Gastrocnemius medialis (tissue), 4 donors: ENCODE measurements around the gene AGK. TPM values are rescaled to one million over a fixed set of nuclear protein-coding genes. Genes with fewer than 3 reads are reported as not detected.

Source experiments
- ATAC-seq, 2 donors: fragments of 150-250 bp; one replicate each; pipeline ENCODE4 v1.9.1; 2016
- DNase-seq, 2 donors: peaks; one replicate each; pipeline ENCODE4 v3.0.0-alpha.2; 2019
- H3K27ac ChIP-seq, 4 donors: fragments of 200-600 bp; sonication (generic); 1 replicate in 1 of 4; 2 replicates in 3 of 4; pipeline ENCODE4 v1.5.1; 2016 to 2018; ENCODE audit warnings: mild to moderate bottlenecking in 2 of 4, moderate library complexity in 1 of 4
- H3K27me3 ChIP-seq, 3 donors: fragments of 200-600 bp; sonication (generic) in 2 of 3; 1 replicate in 1 of 3; 2 replicates in 2 of 3; pipeline versions ENCODE4 v1.5.1 to v1.6.0; 2016 to 2019; ENCODE audit warnings: mild to moderate bottlenecking in 1 of 3, moderate library complexity in 1 of 3
- H3K36me3 ChIP-seq, 2 donors: fragments of 200-600 bp; sonication (generic) in 1 of 2; one replicate each; pipeline ENCODE4 v1.5.1; 2017 to 2018
- H3K4me1 ChIP-seq, 2 donors: fragments of 200-600 bp; sonication (generic) in 1 of 2; one replicate each; pipeline ENCODE4 v1.5.1; 2016 to 2017; ENCODE audit warnings: mild to moderate bottlenecking in 2 of 2
- H3K4me3 ChIP-seq, 4 donors: fragments of 200-600 bp; sonication (generic) in 3 of 4; 1 replicate in 1 of 4; 2 replicates in 3 of 4; pipeline ENCODE4 v1.5.1; 2016 to 2019; ENCODE audit warnings: mild to moderate bottlenecking in 2 of 4
- H3K9me3 ChIP-seq, 3 donors: fragments of 200-600 bp; sonication (generic) in 2 of 3; 1 replicate in 1 of 3; 2 replicates in 2 of 3; pipeline ENCODE4 v1.5.1; 2016 to 2019
- POLR2A ChIP-seq, 2 donors: fragments of 450-650 bp; IDR thresholded peaks; one replicate each; pipeline ENCODE4 v1.6.1; 2017; ENCODE audit warnings: antibody characterized with exemption in 2 of 2, mild to moderate bottlenecking in 2 of 2, moderate library complexity in 2 of 2
- in situ Hi-C, 4 donors: fragments of 200-750 bp; cut with MboI; loops; one replicate each; pipeline versions ENCODE4 v1.15.0 to v1.8.0; 2017; ENCODE audit warnings: low sequenced_read_pairs in 4 of 4
- intact Hi-C: fragments of 100-400 bp; cut with DNase I; formaldehyde crosslinking; loops from one replicate; pipeline ENCODE4 v1.15.1; 2023; ENCODE audit warnings: low total_unique reads
- total RNA-seq, 4 donors: library from RNA; depleted of rRNA; stranded (reverse); fragments of >200 nt; gene quantifications; one replicate each; pipeline versions ENCODE4 v1.1.0 to v1.2.3, GENCODE V29; 2016
- TF ChIP-seq, protein P1 (sequence below), 5 experiments: fragments of 450-650 bp in 3 of 5; fragments of 200-600 bp in 2 of 5; sonication (generic) in 2 of 5; IDR thresholded peaks in 4 of 5; conservative IDR thresholded peaks in 1 of 5; 1 replicate in 4 of 5; 2 replicates in 1 of 5; pipeline ENCODE4 v1.5.1; 2016 to 2019; ENCODE audit warnings: antibody characterized with exemption in 5 of 5, mild to moderate bottlenecking in 3 of 5, moderate library complexity in 3 of 5

Gene AGK
- total RNA-seq, 4 donors from 2014 or later, result 6.5 to 17.1 (median 11.5) TPM

DNA sequence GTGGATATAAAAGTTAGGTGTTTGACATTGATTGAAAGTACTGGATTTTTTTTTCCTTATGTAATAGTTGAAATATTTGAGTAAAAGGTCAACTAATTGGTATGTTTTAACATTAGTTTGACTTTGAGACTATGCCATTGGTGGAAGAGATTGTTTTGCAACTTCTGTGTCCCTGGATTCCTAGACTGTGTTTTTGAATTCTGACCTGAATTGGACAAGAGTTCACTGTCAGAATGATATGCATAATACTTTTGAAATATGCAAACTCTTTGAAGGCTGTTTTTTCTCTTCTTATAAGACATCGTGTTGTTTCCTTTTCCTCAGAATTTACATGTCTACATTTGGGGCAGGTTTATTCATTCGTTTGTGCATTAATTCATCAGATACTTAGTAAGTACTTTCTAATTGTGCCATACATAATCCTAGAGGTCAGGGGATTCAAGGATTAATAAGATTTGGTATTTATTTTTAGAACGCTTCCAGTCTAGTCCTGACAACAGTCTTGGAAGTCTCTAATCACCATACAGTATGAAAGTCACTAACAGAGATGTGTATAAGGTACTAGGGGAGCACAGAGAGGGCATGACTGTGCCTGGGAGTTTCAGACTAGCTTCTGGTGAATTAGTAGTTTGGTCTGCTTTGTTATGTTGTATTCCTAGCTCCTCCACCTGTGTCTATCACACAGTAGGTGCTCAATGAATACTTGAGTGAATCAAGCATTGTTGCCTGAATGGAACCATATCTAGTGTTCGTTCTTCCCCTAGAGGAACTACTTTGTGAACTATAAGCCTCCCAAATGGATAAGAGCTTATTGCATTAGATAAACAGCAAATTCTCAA lies 49.2 kb downstream of the AGK start:
- in situ Hi-C loops (no loop called here), intact Hi-C loops (no loop called here)
- H3K9me3 ChIP-seq, result no peaks in the 10 kb centered on the region
- no peak for TF ChIP-seq POLR2A (IDR thresholded peaks at IDR 0.05)
- TF ChIP-seq, protein P1, sequence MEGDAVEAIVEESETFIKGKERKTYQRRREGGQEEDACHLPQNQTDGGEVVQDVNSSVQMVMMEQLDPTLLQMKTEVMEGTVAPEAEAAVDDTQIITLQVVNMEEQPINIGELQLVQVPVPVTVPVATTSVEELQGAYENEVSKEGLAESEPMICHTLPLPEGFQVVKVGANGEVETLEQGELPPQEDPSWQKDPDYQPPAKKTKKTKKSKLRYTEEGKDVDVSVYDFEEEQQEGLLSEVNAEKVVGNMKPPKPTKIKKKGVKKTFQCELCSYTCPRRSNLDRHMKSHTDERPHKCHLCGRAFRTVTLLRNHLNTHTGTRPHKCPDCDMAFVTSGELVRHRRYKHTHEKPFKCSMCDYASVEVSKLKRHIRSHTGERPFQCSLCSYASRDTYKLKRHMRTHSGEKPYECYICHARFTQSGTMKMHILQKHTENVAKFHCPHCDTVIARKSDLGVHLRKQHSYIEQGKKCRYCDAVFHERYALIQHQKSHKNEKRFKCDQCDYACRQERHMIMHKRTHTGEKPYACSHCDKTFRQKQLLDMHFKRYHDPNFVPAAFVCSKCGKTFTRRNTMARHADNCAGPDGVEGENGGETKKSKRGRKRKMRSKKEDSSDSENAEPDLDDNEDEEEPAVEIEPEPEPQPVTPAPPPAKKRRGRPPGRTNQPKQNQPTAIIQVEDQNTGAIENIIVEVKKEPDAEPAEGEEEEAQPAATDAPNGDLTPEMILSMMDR (IDR thresholded peaks at IDR 0.05 in 4 of 5, conservative IDR thresholded peaks at IDR 0.05 in 1 of 5), result no peak
- no peaks in the 10 kb centered on the region for H3K27me3 ChIP-seq
- H3K36me3 ChIP-seq, result peaks cover 0 to 30% of the 10 kb centered on the region in 2 donors
- no peak for ATAC-seq
- no peak overlapping the region for H3K27ac ChIP-seq
- DNase-seq, result no peak
- no peaks in the 10 kb centered on the region for H3K4me1 ChIP-seq
- H3K4me3 ChIP-seq, result no peak overlapping the region

DNA sequence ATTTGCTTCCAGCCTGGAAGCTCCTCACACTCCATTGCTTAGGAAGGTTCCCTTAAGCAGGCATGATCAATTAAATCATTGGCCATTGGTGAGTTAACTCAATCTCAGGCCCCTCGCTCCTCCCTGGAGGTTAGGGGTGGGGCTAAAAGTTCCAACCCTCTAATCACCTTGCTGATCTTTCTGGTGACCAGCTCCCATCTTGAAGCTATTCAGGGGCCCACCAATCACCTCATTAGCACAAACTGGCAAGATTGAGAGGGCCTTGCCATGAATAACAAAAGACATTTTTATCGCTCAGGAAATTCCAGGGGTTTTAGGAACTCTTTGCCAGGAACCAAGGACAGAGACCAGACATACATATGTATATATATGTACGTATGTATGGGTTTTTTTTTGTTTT lies 58.4 kb downstream of the AGK start:
- Histone ChIP-seq H3K4me3 (no peak overlapping the region), H3K36me3 (peaks cover 0 to 32% of the 10 kb centered on the region in 2 donors), H3K4me1 (no peaks in the 10 kb centered on the region), H3K27ac (no peak overlapping the region), H3K9me3 (no peaks in the 10 kb centered on the region), H3K27me3 (no peaks in the 10 kb centered on the region)
- TF ChIP-seq POLR2A (IDR thresholded peaks at IDR 0.05), result no peak
- TF ChIP-seq, protein P1 (IDR thresholded peaks at IDR 0.05 in 4 of 5, conservative IDR thresholded peaks at IDR 0.05 in 1 of 5), result no peak
- in situ Hi-C loops (no loop called here), intact Hi-C loops (no loop called here)
- no peak for ATAC-seq
- no peak for DNase-seq

DNA sequence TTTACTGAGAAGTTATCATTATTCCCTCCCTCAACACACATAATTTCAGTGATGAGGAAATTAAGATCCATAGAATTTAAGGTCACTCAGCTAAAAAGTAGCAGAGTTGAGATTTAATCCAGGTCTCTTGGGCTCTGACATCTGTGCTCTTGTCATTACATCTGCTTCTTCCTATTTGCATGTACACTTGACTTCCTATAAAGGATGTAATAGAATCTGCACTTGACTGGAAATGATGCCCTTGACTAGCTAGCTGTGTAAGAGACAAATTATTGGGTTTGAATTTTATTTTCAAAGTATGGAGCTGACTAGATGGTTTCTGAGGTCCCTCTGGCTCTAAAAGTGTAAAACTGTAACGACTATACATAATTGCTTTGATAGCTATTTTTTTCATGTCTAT lies 59.5 kb downstream of the AGK start:
- TF ChIP-seq, protein P1 (IDR thresholded peaks at IDR 0.05 in 4 of 5, conservative IDR thresholded peaks at IDR 0.05 in 1 of 5), result no peak
- no peak for TF ChIP-seq POLR2A (IDR thresholded peaks at IDR 0.05)
- no peak for DNase-seq
- in situ Hi-C loops, result no loop called here
- Histone ChIP-seq H3K36me3 (peaks cover 0 to 25% of the 10 kb centered on the region in 2 donors), H3K9me3 (no peaks in the 10 kb centered on the region), H3K4me3 (no peak overlapping the region), H3K27me3 (no peaks in the 10 kb centered on the region), H3K27ac (no peak overlapping the region), H3K4me1 (no peaks in the 10 kb centered on the region)
- intact Hi-C loops, result no loop called here
- no peak for ATAC-seq

DNA sequence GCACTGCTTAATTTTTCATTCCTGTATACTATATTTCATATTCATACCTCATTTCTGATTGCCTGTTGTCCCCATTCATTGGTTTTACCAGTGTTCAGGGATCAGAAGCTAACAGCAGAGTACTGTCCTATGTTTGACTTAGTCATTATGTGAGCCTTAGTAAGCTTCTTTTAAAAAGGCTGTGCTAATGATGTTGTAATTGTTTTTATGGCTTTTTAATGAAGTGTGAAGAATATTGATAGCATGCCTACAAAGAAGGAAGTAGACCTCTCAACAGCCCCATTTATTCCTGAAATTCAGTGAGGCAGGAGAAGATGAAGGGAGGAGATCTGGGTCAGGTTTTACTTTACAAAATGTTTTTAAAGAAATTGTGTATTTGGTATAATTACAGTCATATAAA lies 61.7 kb downstream of the AGK start:
- in situ Hi-C loops, result no loop called here
- no peak overlapping the region for H3K4me3 ChIP-seq
- H3K27ac ChIP-seq, result no peak overlapping the region
- no peaks in the 10 kb centered on the region for H3K4me1 ChIP-seq
- DNase-seq (no peak), ATAC-seq (no peak)
- no peaks in the 10 kb centered on the region for H3K9me3 ChIP-seq
- H3K36me3 ChIP-seq, result peaks cover 0 to 20% of the 10 kb centered on the region in 2 donors
- intact Hi-C loops, result no loop called here
- no peaks in the 10 kb centered on the region for H3K27me3 ChIP-seq
- TF ChIP-seq POLR2A (IDR thresholded peaks at IDR 0.05), result no peak
- TF ChIP-seq, protein P1 (IDR thresholded peaks at IDR 0.05 in 4 of 5, conservative IDR thresholded peaks at IDR 0.05 in 1 of 5), result no peak
